GM11168 (cell line): Measurements from ENCODE around the gene ZC3H18.

Experiments
- in situ Hi-C: fragments of 300-500 bp; cut with MboI; formaldehyde crosslinking; loops from one replicate; pipeline ENCODE4 v1.12.0; 2022; ENCODE audit warnings: low sequenced_read_pairs; ENCODE audit not compliant: unreplicated experiment

ZC3H18 gene

GRCh38 chr16:88531931-88532433 lies 38.2 kb upstream of the ZC3H18 start:
- in situ Hi-C loops, result no loop called here

- in situ Hi-C loops, result no loop called here
These were observed 37.6 kb upstream of the ZC3H18 start for GRCh38 chr16:88532434-88533241.

GRCh38 chr16:88533381-88533917 lies 36.8 kb upstream of the ZC3H18 start:
- in situ Hi-C loops, result no loop called here

- in situ Hi-C loops, result no loop called here
These were observed 36.1 kb upstream of the ZC3H18 start for GRCh38 chr16:88533932-88534637.

GRCh38 chr16:88534638-88535190 lies 35.5 kb upstream of the ZC3H18 start:
- in situ Hi-C loops, result no loop called here

- in situ Hi-C loops, result no loop called here
These were observed 34.9 kb upstream of the ZC3H18 start for GRCh38 chr16:88535191-88535856.

- in situ Hi-C loops, result no loop called here
These were observed 34.4 kb upstream of the ZC3H18 start for GRCh38 chr16:88535857-88536222.

- in situ Hi-C loops, result no loop called here
These were observed 33.7 kb upstream of the ZC3H18 start for GRCh38 chr16:88536510-88536909.

- in situ Hi-C loops, result no loop called here
These were observed 33.0 kb upstream of the ZC3H18 start for GRCh38 chr16:88536971-88537751.

GRCh38 chr16:88537859-88538258 lies 32.3 kb upstream of the ZC3H18 start:
- in situ Hi-C loops, result no loop called here

GRCh38 chr16:88538366-88539060 lies 31.7 kb upstream of the ZC3H18 start:
- in situ Hi-C loops, result no loop called here

- in situ Hi-C loops, result no loop called here
These were observed 30.9 kb upstream of the ZC3H18 start for GRCh38 chr16:88539261-88539651.

GRCh38 chr16:88539652-88540345 lies 30.4 kb upstream of the ZC3H18 start:
- in situ Hi-C loops, result loop anchor here (10.0 kb wide), 1 partner anchor 105 kb away; no protein-coding TSS in a partner anchor

- in situ Hi-C loops, result loop anchor here (10.0 kb wide), 1 partner anchor 106 kb away; no protein-coding TSS in a partner anchor
These were observed 29.7 kb upstream of the ZC3H18 start for GRCh38 chr16:88540346-88540977.

- in situ Hi-C loops, result loop anchor here (10.0 kb wide), 1 partner anchor 107 kb away; no protein-coding TSS in a partner anchor
These were observed 28.2 kb upstream of the ZC3H18 start for GRCh38 chr16:88541831-88542616.

- in situ Hi-C loops, result loop anchor here (10.0 kb wide), 1 partner anchor 109 kb away; no protein-coding TSS in a partner anchor
These were observed 26.9 kb upstream of the ZC3H18 start for GRCh38 chr16:88543230-88543813.

- in situ Hi-C loops, result loop anchor here (10.0 kb wide), 1 partner anchor 111 kb away; no protein-coding TSS in a partner anchor
These were observed 24.4 kb upstream of the ZC3H18 start for GRCh38 chr16:88545781-88546180.
